ENCODE data around the gene MIAT.
"Not testable (repeated sequence)": the region's sequence is repeated elsewhere in the genome, so short reads cannot be mapped to it uniquely, and the experiment has no call there.

MIAT gene

GRCh38 chr22:26701323-26701722 is 43.9 kb downstream of the MIAT start:
- DNase-seq, result no peak

DNA sequence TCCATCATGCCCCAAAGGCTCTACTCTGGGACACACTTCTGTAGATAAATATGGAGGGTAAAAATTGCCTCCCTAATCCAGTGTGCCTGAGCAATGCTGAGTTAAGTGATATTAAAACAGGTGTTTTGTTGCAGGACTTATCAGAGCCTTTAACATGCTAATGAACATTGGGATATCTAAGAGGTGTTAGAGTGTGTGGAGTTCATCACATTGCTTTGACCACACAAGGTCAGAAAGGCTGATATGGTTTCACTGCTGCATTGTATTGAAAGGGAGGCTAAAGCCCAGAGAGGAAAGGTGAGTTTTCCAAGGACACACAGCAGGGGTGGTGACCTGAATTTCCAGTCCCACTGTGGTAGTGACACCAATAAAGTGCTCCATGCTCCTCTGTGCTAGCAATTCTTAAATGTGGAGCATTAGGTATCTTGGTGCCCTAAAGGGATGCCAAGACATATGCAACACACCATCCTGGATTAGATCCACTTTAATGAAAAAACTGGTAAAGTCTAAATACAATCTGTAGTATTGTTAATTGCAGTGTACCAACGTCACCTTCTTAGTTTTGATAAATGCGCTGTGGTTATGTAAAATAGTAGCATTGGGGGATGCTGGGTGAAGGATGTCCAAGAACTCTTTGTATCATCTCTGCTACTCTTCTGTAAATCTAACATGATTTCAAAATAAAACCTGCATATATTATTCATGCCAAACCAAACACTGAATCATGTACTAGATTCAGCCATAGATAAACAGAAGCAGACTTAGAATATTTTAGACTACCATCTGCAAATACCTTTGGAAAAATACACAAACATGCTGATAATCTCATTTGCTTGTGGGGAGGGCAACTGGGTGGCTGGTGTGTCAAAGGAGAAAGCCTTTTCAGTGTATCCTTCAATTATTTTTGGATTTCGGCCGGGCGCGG is 45.8 kb downstream of the MIAT start:
- no peak for DNase-seq

GRCh38 chr22:26705379-26705778 is 48.0 kb downstream of the MIAT start:
- DNase-seq, result not testable (repeated sequence)

- DNase-seq, result no peak
These were observed 49.7 kb downstream of the MIAT start for GRCh38 chr22:26707090-26707489.

GRCh38 chr22:26707581-26707980 is 50.2 kb downstream of the MIAT start:
- DNase-seq, result no peak

GRCh38 chr22:26708256-26709009 is 51.0 kb downstream of the MIAT start:
- no peak for DNase-seq

DNA sequence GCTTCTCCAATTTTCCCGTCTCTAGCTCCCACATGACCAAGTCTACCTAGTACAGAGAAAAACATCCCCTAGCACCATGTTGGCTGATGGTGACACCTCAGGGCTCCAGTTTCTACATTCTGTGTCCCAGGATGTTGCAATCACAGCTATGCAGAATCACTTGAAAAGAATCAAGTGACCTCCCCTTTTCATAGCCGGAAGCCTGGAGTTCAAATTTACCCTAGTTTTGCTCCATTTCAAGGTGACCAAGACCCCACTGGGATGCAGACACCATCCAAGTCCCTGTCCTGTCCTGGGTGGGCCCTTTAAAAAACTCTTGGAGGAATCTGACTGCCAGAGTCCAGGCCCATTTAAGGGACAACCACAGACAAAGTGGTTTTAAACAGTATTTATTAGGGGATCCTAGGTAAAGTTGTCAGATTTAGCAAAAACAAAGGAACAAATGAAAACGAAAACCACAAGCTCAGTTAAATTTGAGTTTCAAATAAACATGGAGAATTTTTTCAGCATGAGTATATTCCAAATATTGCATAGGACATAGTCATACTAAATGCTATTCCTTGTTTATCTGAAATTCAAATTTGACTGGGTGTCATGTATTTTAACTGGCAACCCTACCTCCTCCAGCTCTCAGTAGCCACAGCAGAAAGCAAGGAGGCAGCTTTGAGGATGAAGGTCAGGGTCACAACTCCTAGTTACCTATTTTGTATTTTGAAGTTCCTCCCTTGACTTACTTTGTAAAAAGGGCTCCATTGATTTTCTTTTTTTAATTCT is 52.4 kb downstream of the MIAT start:
- DNase-seq, result no peak

- no peak for DNase-seq
These were observed 54.0 kb downstream of the MIAT start for GRCh38 chr22:26711205-26711963.

DNA sequence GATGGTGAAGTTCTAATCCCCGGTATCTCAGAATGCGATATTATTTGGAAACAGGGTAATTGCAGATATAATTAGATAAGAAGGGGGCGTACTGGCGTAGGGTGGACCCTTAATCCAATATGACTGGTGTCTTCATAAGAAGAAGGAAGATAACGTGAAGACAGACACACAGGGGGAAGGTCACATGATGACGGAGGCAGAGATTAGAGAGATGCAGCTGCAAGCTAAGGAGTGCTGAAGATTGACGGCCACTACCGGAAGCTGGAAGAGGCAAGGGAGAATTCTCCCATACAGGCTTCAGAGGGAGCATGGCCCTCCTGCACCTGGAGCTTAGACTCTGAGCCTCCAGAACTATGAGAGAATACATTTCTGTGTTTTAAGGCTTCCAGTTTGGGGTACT is 54.8 kb downstream of the MIAT start:
- no peak for DNase-seq

DNA sequence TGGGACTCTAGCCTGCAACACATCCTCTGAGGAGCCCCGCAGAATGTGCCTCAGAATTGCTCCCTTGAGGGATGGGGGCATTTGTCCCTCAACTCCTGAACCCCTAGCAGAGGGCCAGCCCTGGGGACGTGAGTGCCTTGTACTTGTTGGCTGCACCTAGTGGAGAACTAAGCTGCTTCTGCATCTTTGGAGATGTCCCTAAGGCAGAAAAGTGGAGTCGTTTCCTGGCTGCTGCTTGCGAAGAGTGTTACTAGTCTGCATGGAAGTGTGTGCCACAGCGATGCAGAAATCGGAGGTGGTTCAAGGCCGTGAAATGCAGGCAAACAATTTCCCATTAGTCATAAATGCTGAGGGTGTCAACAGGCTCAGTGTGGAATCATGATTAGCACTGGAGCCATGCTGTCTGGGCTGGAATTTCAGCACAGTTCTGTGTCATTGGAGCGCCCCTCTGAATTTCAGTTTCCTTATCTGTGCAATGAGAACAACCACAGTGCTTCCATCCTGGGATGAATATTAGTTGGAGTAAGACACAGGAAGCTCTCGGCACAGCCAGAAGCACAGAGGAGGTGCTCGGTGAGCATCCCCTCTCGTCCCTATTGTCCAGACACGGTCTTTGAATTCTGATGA is 56.5 kb downstream of the MIAT start:
- DNase-seq, result no peak

- DNase-seq, result no peak
These were observed 57.6 kb downstream of the MIAT start for GRCh38 chr22:26714971-26715370.

DNA sequence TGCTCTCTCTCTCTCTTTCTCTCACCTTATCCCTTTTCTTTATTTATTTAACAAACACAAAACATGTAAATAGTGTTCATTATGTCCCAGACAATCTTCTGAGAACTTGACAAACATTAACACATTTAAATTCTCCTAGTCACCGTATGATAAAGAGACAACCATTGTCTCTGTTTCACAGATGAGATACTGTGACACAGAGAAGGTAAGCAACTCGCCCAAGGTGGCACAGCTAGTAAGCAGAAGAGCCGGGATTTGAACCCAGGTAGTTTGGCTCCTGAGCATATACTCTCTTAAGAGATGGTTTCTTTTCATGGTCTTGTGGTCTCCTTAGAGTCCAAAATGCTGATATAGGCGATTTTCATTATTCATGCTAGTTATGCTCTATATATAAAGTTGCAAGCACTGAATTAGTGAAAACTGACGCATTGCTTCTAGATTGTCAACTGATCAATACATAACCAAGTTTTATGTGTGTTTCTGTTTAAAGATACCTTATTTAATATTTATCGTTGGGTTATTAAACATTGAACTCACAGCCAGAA is 58.1 kb downstream of the MIAT start:
- no peak for DNase-seq

- no peak for DNase-seq
These were observed 61.1 kb downstream of the MIAT start for GRCh38 chr22:26718488-26718887.

- peak; percentile 28 for DNase-seq
These were observed 61.5 kb downstream of the MIAT start for GRCh38 chr22:26718905-26719304.

DNA sequence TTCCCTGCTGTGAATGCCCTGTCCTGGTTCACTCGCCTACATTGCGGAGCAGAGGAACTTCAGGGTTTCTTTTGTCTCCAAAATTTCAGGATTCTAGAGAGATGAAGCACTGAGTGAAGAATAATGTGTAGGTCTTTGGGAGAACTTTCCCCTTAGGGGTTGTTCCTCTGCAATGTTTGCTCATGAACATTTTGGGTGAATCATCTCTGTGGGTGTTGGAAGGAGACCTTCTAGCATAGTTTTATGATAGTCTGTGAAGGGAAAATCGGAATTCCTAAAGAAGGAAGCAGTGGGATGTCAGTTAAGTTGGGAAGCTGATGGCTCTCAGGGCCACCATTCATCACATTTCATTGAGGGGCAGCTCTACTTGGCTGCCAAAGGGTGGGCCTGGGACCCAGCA is 64.8 kb downstream of the MIAT start:
- no peak for DNase-seq

DNA sequence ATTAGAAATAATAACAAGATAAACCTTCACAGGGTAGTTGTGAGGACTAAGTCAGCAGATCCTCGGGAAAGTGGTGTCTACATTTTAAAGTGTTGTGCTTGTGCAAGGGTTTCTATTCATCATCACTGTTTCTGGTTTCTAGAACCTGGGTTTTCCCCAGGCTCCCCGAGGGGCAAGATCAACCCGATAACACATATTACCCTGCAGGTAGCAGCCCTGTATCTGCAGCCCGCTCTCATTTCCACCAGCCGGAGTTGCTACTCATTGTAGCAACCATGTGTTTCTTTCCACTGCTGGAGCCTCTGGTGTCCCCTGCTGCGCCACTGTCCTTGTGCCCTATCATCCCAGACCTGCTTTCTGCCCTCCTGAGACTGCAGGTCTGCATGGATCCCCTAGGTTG is 67.0 kb downstream of the MIAT start:
- no peak for DNase-seq

GRCh38 chr22:26725012-26725676 is 67.8 kb downstream of the MIAT start:
- no peak for DNase-seq

Measured in 8988T (cell line).